HUES64 (cell line): ENCODE measurements around the gene VPS26B.

Experiments
- H3K27ac ChIP-seq: 2 replicates; pipeline ENCODE4 v1.7.0; 2013; ENCODE audit warnings: low read depth, low read length, inconsistent platforms
- H3K27me3 ChIP-seq: 2 replicates; pipeline ENCODE4 v1.6.1; 2013; ENCODE audit warnings: mild to moderate bottlenecking, low read length; ENCODE audit not compliant: insufficient read depth
- H3K36me3 ChIP-seq: 2 replicates; pipeline ENCODE4 v1.6.1; 2013; ENCODE audit warnings: mild to moderate bottlenecking, low read length; ENCODE audit not compliant: insufficient read depth
- H3K4me1 ChIP-seq: 2 replicates; pipeline ENCODE4 v1.6.1; 2013; ENCODE audit warnings: mild to moderate bottlenecking, low read length, moderate library complexity; ENCODE audit not compliant: insufficient read depth
- H3K4me3 ChIP-seq: 2 replicates; pipeline ENCODE4 v1.5.1; 2013; ENCODE audit warnings: mild to moderate bottlenecking, low read length, moderate library complexity
- H3K9ac ChIP-seq: 2 replicates; pipeline ENCODE4 v1.6.1; 2013; ENCODE audit warnings: mild to moderate bottlenecking, low read depth, low read length
- H3K9me3 ChIP-seq: 2 replicates; pipeline ENCODE4 v1.6.1; 2013; ENCODE audit warnings: low read depth, low read length; ENCODE audit not compliant: insufficient read depth
- WGBS: fragments of 150-250, 120-280 bp; methylation state at CpG from one replicate; pipeline ENCODE4 v1.1.7; 2013; ENCODE audit warnings: missing lambda C conversion rate; 5-methylcytosine and 5-hydroxymethylcytosine counted together

Gene VPS26B

DNA sequence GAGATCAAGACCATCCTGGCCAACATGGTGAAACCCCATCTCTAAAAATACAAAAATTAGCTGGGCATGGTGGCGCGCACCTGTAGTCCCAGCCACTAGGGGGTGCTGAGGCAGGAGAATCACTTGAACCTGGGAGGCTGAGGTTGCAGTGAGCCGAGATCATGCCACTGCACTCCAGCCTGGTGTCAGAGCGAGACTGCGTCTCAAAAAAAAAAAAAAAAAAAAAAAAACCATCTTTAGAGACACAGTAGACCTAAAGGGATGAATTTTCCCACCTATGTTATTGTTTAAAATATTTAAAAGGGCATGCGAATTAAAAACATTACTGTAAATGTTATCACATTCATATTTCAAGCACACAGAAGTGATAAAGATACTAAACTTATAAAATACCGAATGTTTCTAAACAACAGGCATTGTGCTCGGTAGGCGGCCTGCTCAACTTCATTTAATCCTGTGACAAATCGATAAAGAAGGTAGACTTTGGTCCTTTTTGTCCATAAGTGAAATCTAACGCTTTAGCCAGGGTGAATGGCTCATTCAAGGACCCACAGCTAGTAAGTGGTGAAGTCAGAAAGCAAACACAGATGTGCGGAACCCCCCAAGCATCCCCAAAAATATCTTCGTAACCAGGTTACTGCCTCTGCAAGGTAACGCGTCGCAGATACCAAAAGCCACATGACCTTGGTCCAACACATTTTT is 16.8 kb upstream of the VPS26B start:
- H3K27ac ChIP-seq: no peak overlapping the region
- no peaks in the 10 kb centered on the region for H3K27me3 ChIP-seq
- peaks cover 90% of the 10 kb centered on the region for H3K36me3 ChIP-seq
- WGBS: 91% methylated on average over 14 of the region's 16 CpGs
- no peaks in the 10 kb centered on the region for H3K4me1 ChIP-seq
- no peak overlapping the region for H3K9ac ChIP-seq
- no peak overlapping the region for H3K4me3 ChIP-seq
- no peaks in the 10 kb centered on the region for H3K9me3 ChIP-seq

DNA sequence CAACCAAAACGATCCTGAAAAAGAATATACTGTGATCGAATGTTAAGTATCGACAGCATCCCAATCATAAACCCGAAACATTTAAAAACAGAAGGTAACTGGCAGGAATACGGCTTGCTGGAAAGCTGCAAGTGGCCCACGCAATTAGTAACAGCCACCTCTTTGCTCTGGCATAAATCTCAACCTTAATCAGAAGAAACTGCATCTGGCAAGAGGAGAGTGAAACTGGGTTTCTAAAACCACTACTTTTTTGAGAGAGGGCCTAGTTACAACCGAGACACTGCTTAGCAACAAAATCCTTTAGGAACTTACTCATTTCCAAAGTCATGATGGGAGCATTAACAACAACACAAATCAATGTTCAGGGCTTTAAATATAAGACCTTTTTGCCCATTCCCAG is 8.6 kb upstream of the VPS26B start:
- no peaks in the 10 kb centered on the region for H3K9me3 ChIP-seq
- H3K36me3 ChIP-seq: peaks cover 92% of the 10 kb centered on the region
- H3K27me3 ChIP-seq: no peaks in the 10 kb centered on the region
- no peaks in the 10 kb centered on the region for H3K4me1 ChIP-seq
- H3K9ac ChIP-seq: no peak overlapping the region
- H3K27ac ChIP-seq: no peak overlapping the region
- 93% methylated on average over 7 of the region's 7 CpGs for WGBS
- H3K4me3 ChIP-seq: no peak overlapping the region

DNA sequence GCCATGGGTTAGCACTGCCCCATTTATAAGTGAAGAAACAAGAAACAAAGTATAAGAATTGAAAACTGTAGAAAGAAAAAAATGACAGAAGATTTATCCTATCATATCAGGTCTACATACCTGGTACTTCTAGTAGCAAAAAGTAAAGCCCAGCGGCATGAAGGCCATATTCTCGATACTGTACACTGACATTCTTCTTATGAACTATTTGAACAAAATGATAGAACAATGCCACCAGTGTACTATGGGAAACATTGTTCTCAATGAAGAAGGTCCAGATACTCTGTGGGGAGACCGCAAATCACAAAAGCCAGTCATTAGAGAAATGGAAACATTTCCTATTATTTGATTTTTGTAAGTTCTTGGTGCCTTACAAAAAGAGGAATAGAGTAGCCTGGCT is 7.7 kb upstream of the VPS26B start:
- H3K4me1 ChIP-seq: no peaks in the 10 kb centered on the region
- peaks cover 84% of the 10 kb centered on the region for H3K36me3 ChIP-seq
- WGBS: 100% methylated on average over 3 of the region's 3 CpGs
- no peak overlapping the region for H3K9ac ChIP-seq
- H3K27ac ChIP-seq: no peak overlapping the region
- H3K4me3 ChIP-seq: no peak overlapping the region
- H3K27me3 ChIP-seq: no peaks in the 10 kb centered on the region
- H3K9me3 ChIP-seq: no peaks in the 10 kb centered on the region

DNA sequence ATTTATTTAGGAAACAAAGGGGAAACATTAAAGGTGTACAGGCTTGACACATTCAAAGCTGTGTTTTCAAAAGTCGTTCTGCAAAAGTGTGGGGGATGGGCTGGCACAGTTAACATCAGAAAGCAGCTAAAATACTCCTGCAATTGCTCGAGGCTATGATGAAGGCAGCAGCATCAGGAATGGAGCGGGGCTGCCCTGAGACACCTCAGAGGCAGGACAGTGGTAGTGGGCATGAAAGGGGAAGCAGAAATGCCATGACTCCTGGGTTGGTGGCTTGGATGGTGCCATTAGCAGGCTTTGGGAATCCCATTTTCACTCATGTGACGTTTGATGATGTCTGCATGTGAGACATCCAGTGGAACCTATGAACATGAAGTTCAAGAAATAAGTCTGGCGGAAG is 1.4 kb upstream of the VPS26B start:
- H3K4me3 ChIP-seq: peak overlapping the region; percentile 84
- peaks cover 27% of the 10 kb centered on the region for H3K36me3 ChIP-seq
- H3K27ac ChIP-seq: no peak overlapping the region
- no peaks in the 10 kb centered on the region for H3K9me3 ChIP-seq
- peaks cover 10% of the 10 kb centered on the region for H3K27me3 ChIP-seq
- WGBS: 5% methylated on average over 5 of the region's 5 CpGs
- H3K9ac ChIP-seq: peak overlapping the region; percentile 69
- peaks cover 8% of the 10 kb centered on the region; the same call in 1 of the 2 replicates for H3K4me1 ChIP-seq

DNA sequence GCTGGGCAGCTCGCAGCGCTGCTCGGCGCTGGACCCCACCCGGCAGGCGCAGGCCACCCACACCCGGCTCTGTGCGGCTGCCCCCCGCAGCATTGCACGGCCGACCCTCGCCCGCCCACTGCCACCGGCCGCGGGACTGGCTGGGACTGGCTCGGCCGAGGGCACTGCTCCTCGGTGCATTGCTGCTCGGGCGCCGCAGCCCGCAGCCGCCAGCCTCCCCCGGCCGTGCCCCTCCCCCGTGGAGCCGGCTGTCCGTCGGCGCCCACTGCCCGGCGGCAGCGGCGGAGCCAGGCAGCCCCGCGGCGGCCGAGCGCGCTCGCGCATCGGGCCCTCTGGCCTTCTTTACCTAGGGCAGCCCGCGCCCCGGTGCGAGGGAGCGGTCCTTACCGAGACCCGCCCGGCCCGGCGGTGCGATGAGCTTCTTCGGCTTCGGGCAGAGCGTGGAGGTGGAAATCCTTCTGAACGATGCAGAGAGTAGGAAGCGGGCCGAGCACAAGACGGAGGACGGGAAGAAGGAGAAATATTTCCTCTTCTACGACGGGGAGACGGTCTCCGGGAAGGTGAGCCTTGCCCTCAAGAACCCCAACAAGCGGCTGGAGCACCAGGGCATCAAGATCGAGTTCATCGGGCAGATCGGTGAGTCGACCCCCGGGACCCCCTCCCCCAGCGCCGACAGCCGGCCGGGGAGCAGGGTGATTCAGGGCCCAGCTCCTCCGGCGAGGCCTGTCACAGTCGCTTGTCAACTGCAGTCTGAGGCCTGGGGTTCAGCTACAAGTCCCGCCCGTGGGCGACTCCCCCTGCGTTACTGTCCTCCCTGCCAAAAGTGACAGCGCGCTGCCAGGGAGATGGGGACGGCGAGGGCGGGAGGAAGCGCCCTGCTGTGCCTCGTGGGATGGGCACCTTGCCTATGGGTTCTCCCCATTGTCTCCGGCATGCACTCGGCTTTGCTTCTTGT is 516 bp downstream of the VPS26B start:
- under 1% methylated on average over 93 of the region's 93 CpGs for WGBS
- H3K9ac ChIP-seq: peak overlapping the region; percentile 67
- H3K27ac ChIP-seq: no peak overlapping the region
- H3K36me3 ChIP-seq: peaks cover 8% of the 10 kb centered on the region
- H3K9me3 ChIP-seq: no peaks in the 10 kb centered on the region
- peak overlapping the region; percentile 84 for H3K4me3 ChIP-seq
- H3K4me1 ChIP-seq: peaks cover 8% of the 10 kb centered on the region; the same call in 1 of the 2 replicates
- peaks cover 10% of the 10 kb centered on the region for H3K27me3 ChIP-seq

DNA sequence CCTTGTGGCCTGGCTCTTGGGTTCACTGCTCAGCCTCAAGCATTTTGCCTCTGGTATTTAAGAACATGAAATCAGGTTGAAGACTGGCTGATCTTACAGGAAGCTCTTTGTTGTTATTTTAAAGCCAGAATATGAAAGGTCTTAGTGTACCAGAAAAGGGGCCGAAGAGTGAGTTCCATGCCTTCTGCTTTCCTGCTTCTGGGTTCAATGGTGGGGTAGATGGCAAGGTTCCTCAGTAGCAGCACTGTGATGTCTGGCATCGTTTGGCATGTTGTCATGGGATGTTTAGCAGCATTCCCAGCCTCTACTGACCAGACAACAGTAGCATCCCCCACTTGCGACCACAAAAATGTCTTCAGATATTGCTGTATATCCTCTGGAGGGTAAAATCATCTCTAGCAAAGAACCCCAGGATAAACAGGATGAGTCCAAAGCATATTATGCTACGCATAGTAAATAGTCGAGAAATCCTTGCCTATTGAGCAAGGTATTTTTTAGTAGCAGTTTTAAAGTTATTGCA is 2.4 kb downstream of the VPS26B start:
- H3K4me1 ChIP-seq: peaks cover 8% of the 10 kb centered on the region; the same call in 1 of the 2 replicates
- WGBS: 96% methylated on average over 5 of the region's 5 CpGs
- no peak overlapping the region for H3K9ac ChIP-seq

DNA sequence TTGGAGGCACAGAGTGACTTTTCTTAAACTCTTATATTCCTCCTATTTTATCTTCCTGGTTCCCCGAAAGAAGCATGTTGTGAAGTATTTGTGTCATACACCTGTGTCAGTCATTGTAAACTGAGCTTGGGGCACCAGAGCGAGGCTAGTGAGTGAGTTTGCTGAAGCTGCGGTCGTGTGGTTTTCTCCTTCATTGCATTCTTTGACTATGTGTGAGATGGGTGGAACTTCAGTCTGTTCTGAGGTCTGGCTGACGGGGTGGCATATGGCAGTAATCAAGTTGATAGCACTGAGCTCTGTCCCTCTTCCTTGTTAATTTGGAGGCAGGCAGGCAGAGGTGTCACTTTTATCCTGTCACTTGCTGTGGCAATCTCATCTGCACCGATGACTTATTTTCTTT is 4.2 kb downstream of the VPS26B start:
- Histone ChIP-seq H3K27me3 (peaks cover 10% of the 10 kb centered on the region), H3K4me3 (no peak overlapping the region), H3K27ac (no peak overlapping the region), H3K9ac (no peak overlapping the region), H3K9me3 (no peaks in the 10 kb centered on the region), H3K36me3 (no peaks in the 10 kb centered on the region), H3K4me1 (0 out of 2 replicates have a peak, but pooled peaks cover 3% of the 10 kb centered on the region)
- WGBS: 93% methylated on average over 6 of the region's 6 CpGs

More for the DNA sequence above, 2.4 kb downstream of the VPS26B start:
- peaks cover 10% of the 10 kb centered on the region for H3K27me3 ChIP-seq
- no peaks in the 10 kb centered on the region for H3K36me3 ChIP-seq
- no peak overlapping the region for H3K4me3 ChIP-seq
- no peaks in the 10 kb centered on the region for H3K9me3 ChIP-seq
- H3K27ac ChIP-seq: no peak overlapping the region

DNA sequence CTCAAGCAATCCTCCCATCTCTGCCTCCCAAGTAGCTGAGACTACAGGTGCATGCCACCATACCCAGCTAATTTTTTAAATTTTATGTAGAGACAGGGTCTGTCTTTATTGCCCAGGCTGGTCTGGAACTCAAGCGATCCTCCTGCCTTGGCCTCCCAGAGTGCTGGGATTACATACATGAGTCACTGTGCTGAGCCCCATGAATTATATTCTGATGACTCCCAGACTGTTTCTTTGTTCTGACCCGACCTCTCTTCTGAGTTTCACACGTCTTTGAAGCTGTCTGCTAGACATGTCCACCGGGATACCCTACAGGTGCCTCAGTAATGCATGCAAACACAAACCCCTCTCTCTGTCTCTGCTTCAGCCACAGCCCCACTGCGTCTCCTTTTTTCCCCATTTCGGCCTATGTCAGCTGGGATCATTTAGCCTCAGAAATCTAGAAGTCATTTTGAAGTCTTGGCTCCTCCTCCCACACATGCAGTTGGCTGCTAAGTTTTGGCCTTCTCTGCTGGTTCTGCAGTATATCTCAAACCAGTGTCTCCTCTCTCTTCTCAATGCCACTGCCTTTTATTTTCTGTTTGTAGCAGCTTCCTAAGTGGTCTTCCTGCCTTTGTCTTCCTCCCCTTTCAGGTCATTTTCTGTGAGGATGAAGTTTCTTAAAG is 4.8 kb downstream of the VPS26B start:
- Histone ChIP-seq H3K27me3 (peaks cover 10% of the 10 kb centered on the region), H3K9ac (no peak overlapping the region), H3K4me1 (0 out of 2 replicates have a peak, but pooled peaks cover 3% of the 10 kb centered on the region), H3K36me3 (no peaks in the 10 kb centered on the region), H3K4me3 (no peak overlapping the region), H3K9me3 (no peaks in the 10 kb centered on the region), H3K27ac (no peak overlapping the region)
- 83% methylated on average over 6 of the region's 6 CpGs for WGBS

DNA sequence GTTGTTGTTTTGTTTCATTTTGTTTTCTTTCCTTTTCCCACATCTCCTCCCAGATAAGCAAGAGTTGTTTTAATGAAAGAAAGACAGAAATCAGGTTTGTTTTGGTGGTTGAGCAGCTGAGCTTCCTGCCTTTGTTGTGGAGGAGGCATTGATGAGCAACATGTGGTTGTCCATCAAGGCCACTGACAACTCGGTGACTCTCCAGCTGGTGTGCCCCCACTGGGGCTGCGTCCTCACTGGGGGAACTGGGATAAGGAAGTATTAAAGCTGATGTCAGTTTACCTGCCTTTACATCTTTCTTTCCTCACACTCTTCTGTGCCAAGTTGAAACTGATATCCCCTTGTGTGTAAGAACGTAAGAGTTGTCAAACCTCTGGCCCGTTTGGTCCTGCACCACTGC is 5.9 kb downstream of the VPS26B start:
- Histone ChIP-seq H3K9me3 (no peaks in the 10 kb centered on the region), H3K9ac (no peak overlapping the region), H3K27ac (no peak overlapping the region), H3K4me3 (no peak overlapping the region), H3K4me1 (0 out of 2 replicates have a peak, but pooled peaks cover 3% of the 10 kb centered on the region), H3K36me3 (no peaks in the 10 kb centered on the region), H3K27me3 (peaks cover 10% of the 10 kb centered on the region)
- WGBS: 88% methylated on average over 4 of the region's 4 CpGs

DNA sequence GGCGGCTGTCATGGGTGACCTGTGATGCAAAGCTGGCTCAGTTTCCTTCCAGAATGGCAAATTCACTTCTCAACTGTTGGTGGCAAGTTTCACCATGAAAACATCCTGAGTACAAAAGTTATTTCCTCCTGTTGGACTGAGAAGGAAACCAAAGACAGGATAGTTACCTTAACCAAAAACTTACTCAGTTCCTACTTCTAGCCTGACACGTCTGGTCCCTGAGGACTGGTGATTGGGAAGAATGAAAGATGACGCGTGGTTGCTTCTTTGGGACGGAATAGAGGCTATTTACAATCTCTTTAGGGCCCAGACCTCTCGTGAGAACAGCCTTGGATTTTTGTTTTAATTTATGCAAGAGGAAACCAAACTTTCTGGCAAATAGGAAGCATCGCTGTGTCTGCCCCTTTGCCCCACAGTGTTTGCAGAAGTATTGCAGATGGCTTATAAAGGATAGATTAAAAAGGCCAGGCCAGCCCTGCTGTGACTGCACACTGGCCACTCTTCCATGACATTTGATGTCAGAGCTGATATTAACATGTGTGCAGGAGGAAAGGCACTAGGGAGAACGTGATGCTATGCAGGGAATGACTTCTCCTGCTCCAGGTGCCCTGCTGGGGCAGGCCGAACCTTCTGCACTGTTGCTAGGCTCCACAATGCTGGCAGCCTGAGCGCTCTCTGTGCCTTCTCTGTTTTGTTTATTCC is 7.6 kb downstream of the VPS26B start:
- Histone ChIP-seq H3K27me3 (no peaks in the 10 kb centered on the region), H3K4me1 (no peaks in the 10 kb centered on the region), H3K4me3 (no peak overlapping the region), H3K27ac (no peak overlapping the region), H3K9ac (0 out of 2 replicates have a peak overlapping the region, but pooled peaks have one; percentile 17), H3K9me3 (no peaks in the 10 kb centered on the region), H3K36me3 (peaks cover 9% of the 10 kb centered on the region; the same call in 1 of the 2 replicates)
- 69% methylated on average over 10 of the region's 10 CpGs for WGBS
